Adrenal gland (tissue), 5 donors: ENCODE measurements around the gene STMN3.

Source experiments
- POLR2A ChIP-seq, 2 donors: fragments of 450-650 bp; IDR thresholded peaks; one replicate each; pipeline ENCODE4 v1.6.1; 2017; ENCODE audit warnings: antibody characterized with exemption in 2 of 2, mild to moderate bottlenecking in 2 of 2, moderate library complexity in 1 of 2
- TF ChIP-seq, protein P1 (sequence below), 6 experiments: fragments of 450-650 bp in 4 of 6; fragments of 200-600 bp in 2 of 6; sonication (generic) in 1 of 6; IDR thresholded peaks; 1 replicate in 5 of 6; 2 replicates in 1 of 6; pipeline versions ENCODE4 v1.5.1 to v1.8.0; 2016 to 2021; ENCODE audit warnings: antibody characterized with exemption in 6 of 6, mild to moderate bottlenecking in 2 of 6, moderate library complexity in 1 of 6
- donor health status: DM: no; HTN: no; CAD: no.

DNA sequence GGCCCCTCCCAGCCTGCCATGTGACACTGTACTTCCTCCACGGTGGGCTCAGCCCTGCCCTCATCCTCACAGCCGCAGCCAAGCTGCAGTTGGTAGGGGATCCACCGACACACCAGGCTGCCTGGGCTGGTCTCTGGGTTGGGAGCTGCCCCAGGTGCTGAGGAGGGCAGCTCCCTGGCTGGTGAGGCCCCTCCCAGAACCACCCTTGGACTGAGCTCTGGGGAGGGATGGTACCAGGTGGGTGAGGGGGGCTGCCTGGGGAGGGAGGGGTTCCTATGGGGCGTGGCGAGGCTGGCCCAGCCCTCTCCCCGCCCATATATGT, 43.0 kb upstream of the STMN3 start:
- TF ChIP-seq POLR2A (IDR thresholded peaks at IDR 0.05): no peak
- TF ChIP-seq, protein P1, sequence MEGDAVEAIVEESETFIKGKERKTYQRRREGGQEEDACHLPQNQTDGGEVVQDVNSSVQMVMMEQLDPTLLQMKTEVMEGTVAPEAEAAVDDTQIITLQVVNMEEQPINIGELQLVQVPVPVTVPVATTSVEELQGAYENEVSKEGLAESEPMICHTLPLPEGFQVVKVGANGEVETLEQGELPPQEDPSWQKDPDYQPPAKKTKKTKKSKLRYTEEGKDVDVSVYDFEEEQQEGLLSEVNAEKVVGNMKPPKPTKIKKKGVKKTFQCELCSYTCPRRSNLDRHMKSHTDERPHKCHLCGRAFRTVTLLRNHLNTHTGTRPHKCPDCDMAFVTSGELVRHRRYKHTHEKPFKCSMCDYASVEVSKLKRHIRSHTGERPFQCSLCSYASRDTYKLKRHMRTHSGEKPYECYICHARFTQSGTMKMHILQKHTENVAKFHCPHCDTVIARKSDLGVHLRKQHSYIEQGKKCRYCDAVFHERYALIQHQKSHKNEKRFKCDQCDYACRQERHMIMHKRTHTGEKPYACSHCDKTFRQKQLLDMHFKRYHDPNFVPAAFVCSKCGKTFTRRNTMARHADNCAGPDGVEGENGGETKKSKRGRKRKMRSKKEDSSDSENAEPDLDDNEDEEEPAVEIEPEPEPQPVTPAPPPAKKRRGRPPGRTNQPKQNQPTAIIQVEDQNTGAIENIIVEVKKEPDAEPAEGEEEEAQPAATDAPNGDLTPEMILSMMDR (IDR thresholded peaks at IDR 0.05): no peak
